Measurements from ENCODE around the gene AFF4.

DNA sequence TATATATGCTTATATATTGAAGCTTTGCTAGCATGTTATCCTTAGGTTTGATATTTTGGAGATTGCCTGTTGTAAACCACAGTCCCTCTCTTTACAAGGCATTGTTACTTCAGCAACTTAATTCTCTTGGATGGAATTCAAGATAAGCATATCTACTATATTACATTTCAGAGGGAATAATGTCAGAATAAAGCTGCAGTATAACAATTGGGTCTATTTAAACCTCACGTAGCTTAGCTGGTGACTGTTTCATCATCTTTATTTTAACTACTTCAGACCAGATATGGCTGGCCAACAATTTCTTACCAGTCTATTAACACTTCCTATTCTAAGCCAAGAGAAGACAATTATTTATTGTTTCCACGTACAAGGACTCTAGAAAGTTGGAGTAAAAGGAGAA, 35.8 kb upstream of the AFF4 start:
- TF ChIP-seq, protein P1, sequence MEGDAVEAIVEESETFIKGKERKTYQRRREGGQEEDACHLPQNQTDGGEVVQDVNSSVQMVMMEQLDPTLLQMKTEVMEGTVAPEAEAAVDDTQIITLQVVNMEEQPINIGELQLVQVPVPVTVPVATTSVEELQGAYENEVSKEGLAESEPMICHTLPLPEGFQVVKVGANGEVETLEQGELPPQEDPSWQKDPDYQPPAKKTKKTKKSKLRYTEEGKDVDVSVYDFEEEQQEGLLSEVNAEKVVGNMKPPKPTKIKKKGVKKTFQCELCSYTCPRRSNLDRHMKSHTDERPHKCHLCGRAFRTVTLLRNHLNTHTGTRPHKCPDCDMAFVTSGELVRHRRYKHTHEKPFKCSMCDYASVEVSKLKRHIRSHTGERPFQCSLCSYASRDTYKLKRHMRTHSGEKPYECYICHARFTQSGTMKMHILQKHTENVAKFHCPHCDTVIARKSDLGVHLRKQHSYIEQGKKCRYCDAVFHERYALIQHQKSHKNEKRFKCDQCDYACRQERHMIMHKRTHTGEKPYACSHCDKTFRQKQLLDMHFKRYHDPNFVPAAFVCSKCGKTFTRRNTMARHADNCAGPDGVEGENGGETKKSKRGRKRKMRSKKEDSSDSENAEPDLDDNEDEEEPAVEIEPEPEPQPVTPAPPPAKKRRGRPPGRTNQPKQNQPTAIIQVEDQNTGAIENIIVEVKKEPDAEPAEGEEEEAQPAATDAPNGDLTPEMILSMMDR (conservative IDR thresholded peaks at IDR 0.05; ENCODE audit: low read depth in 2 of 2): no peak
- TF ChIP-seq EZH2 (IDR thresholded peaks at IDR 0.05; ENCODE audit: low read depth, unreplicated experiment) (no peak), EZH2phosphoT487 (IDR thresholded peaks at IDR 0.05; ENCODE audit: unreplicated experiment) (no peak), POLR2AphosphoS5 (IDR thresholded peaks at IDR 0.05; ENCODE audit: low read depth) (no peak), STAT1 (IDR thresholded peaks at IDR 0.05; ENCODE audit: unreplicated experiment) (no peak)
- TF ChIP-seq, protein P2, sequence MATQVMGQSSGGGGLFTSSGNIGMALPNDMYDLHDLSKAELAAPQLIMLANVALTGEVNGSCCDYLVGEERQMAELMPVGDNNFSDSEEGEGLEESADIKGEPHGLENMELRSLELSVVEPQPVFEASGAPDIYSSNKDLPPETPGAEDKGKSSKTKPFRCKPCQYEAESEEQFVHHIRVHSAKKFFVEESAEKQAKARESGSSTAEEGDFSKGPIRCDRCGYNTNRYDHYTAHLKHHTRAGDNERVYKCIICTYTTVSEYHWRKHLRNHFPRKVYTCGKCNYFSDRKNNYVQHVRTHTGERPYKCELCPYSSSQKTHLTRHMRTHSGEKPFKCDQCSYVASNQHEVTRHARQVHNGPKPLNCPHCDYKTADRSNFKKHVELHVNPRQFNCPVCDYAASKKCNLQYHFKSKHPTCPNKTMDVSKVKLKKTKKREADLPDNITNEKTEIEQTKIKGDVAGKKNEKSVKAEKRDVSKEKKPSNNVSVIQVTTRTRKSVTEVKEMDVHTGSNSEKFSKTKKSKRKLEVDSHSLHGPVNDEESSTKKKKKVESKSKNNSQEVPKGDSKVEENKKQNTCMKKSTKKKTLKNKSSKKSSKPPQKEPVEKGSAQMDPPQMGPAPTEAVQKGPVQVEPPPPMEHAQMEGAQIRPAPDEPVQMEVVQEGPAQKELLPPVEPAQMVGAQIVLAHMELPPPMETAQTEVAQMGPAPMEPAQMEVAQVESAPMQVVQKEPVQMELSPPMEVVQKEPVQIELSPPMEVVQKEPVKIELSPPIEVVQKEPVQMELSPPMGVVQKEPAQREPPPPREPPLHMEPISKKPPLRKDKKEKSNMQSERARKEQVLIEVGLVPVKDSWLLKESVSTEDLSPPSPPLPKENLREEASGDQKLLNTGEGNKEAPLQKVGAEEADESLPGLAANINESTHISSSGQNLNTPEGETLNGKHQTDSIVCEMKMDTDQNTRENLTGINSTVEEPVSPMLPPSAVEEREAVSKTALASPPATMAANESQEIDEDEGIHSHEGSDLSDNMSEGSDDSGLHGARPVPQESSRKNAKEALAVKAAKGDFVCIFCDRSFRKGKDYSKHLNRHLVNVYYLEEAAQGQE (IDR thresholded peaks at IDR 0.05; ENCODE audit: unreplicated experiment): no peak
- TF ChIP-seq, protein P3, sequence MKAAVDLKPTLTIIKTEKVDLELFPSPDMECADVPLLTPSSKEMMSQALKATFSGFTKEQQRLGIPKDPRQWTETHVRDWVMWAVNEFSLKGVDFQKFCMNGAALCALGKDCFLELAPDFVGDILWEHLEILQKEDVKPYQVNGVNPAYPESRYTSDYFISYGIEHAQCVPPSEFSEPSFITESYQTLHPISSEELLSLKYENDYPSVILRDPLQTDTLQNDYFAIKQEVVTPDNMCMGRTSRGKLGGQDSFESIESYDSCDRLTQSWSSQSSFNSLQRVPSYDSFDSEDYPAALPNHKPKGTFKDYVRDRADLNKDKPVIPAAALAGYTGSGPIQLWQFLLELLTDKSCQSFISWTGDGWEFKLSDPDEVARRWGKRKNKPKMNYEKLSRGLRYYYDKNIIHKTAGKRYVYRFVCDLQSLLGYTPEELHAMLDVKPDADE (IDR thresholded peaks at IDR 0.05): no peak

All from GM23338 (cell line).